Prostate gland (tissue), 1 donor: Measurements from ENCODE around the gene MDH2.
"Not testable (repeated sequence)": the region's sequence is repeated elsewhere in the genome, so short reads cannot be mapped to it uniquely, and the experiment has no call there.

ENCODE experiments used
- POLR2A ChIP-seq: fragments of 450-650 bp; IDR thresholded peaks from one replicate; pipeline ENCODE4 v1.6.1; 2016; ENCODE audit warnings: antibody characterized with exemption, mild to moderate bottlenecking
- POLR2AphosphoS5 ChIP-seq: sonication (generic); formaldehyde crosslinking; IDR thresholded peaks from one replicate; pipeline ENCODE4 v1.6.1; 2017; ENCODE audit warnings: antibody characterized with exemption

DNA sequence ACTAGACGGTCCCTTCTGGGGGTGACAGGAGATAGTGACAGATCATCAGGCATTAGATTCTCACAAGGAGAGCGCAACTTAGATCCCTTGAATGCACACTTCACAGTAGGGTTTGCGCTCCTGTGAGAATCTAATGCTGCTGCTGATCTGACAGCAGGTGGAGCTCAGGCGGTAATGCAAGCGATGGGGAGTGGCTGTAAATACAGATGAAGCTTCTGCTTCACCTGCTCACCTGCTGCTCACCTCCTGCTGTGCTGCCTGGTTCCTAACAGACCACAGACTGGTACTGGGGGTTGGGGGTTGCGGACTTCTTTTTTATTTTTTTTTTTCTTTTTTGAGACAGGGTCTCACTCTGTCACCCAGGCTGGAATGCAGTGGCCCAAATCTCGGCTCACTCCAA lies 18.2 kb upstream of the MDH2 start:
- TF ChIP-seq POLR2A, POLR2AphosphoS5: not testable (repeated sequence)
